ENCODE measurements around the gene STK32B.

STK32B gene

DNA sequence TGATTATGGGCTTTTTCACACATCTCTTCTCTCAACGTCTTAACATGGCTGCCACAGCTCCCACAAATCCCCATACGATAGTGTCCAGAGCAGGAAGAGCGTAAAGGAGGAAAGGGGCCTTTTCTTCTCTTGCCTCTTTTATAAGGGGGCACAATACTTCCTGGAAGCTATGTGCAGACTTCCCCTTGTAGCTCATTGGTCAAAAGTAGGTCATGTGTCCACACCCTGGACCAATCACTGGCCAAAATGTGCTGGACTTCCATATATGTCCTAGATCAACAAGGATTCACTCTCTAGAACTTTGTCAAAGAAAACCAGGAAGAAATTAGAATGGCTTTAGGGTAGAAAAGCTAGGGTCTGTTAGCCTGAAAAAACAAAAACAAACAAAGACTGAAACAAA lies 26.7 kb downstream of the STK32B start:
- FAIRE-seq = no peak

DNA sequence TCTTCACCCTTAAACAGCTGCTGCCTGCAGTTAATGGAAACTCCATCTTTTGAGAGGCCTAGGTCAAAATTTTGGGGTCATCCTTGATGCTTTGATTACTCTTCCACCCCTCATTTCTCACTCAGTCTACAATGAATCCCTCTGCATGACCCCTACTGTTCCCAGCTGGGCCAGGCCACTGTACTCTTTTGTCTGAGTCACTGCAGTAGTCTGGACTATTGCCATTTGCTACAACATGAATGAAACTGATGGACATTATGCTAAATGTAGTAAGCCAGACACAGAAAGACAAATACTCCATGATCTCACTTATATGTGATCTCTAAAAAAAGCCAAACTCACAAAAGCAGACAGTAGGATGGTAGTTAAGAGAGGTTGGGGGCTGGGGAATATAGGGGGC lies 28.3 kb downstream of the STK32B start:
- FAIRE-seq = no peak

DNA sequence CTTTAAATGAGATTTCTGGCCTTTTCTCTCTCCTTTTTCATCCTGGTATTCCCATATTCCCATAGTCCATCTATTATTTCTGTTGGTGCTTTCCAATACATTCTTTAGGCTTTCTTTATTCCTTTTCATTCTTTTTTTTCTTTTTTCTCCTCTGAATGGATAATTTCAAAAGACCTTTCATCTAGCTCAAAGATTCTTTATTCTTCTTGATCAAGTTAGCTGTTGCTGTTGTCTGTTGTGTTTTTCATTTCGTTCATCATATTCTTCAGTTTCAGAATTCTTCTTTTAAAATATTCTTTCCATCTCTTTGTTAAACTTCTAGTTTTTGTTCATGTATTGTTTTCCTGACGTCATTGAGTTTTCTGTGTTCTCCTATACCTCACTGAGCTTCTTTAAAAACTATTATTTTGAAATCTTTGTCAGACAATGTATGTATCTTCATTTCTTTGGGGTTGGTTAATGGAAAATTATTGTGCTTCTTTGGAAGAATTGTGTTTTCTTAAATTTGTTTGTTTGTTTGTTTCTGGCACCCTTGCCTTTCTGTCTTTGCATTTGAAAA lies 30.2 kb downstream of the STK32B start:
- no peak for FAIRE-seq

DNA sequence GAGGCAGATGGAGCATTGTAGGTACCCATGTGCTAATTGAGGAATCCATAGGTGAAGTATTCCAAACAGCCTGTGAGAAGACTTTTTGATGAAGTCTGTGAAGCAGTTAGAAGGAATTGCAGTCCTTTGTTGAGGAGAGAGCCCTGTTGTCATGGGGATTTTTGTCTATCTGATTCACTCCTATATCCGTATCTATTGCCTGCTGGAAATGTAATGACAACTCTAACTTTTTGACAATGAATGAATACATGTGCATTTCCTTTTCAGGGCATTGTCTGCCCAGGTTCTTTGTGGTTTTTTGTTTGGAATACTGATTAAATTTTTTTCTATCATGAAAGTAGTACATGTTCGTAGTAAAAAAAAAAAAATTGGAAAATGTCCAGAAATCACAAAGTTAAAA lies 31.1 kb downstream of the STK32B start:
- FAIRE-seq = no peak

DNA sequence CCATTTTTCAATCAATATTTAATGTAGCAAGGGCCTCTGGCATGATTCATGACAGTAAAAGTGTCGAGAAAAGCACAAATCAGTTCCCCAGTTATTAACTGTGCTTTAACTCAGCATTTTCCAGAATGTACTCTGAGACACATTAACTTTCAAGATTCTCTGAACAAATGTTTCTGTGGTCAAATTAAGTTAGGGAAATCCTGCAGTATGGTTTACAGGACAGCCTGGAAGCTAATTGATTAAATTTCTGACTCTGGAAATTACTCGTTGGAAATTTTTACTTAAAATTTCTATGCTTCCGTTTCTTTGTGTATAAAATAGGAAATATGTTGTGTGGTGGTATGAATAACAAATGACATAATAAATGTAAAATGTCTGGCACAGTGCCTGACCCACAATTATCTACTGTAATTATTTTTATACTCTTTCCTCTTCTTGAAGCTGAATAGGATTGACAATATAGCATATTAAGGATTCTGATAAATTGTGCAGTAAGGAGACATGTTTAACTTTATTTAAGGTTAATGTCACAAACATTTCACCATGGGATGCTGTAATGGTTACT lies 33.7 kb downstream of the STK32B start:
- no peak for FAIRE-seq

DNA sequence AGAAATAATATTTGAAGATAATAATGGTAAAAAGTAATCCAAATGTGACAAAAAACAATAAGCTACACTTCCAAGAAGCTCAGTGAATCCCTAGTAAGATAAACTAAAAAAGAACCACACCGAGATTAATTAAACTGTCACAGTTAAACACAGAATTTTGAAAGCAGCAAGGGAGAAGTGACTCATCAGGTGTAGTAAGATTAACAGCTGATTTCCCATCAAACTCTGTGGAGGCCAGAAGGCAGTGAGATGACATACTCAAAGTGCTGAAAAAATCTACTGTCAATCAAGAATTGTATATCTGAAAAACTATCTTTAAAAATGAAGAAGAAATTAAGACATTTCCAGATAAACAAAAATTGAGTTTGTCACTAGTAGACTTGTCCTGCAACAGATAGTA lies 35.3 kb downstream of the STK32B start:
- FAIRE-seq = no peak

DNA sequence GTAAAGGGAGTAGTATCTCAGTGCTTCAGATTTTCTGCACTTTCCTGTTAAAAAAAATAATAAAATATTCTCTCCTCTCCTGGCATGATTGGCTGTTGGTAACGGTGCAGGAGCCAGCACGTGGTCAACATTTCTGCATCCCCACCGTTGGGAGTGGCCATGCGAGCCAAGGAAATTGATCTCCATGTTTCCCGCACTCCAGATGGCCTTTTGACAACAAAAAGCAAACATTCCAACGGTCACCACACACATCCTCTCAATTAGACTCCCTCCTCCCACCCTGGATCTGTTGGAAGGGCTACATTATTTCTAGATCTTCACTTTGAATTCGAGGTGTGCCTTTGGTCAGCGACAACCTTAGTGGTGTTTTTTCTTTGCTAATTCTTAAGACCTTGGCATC lies 45.0 kb downstream of the STK32B start:
- no peak for FAIRE-seq

DNA sequence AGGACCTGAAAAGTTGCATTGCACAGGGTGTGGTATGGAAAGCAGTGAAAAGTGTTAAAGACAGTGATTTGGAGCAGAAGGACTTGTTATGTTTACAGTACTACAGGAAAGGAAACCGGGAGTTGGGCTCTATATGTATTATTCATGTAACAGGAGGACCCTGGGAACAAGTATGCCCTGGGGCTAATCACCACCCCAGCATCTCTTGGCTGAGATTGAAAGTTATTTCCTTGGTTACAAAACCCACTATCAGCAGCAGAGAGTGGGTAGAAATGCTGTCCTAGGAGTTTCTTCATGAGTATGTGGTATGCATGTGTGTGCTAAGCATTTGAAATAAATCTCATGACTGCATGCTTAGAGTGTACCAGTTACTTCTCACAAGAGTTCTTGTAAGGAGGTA lies 46.9 kb downstream of the STK32B start:
- FAIRE-seq = no peak

DNA sequence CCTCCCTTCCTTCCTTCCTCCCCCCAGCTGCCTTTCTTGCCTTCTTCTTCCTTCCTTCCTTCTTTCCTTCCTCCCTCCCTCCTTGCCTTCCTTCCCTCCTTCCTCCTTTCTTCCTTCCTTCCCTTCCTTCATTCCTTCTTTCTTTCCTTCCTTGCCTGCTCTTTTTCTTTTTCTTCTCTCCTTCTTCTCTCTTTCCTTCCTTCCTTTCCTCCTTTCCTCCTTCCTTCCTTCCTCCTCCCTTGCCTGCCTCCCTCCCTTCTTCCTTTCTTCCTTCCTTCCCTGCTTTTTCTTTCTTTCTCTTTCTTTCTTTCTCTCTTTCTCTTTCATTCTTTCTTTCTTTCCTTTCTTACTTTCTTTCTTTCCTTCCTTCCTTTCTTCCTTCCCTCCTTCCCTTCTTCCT lies 49.1 kb downstream of the STK32B start:
- FAIRE-seq = no peak

DNA sequence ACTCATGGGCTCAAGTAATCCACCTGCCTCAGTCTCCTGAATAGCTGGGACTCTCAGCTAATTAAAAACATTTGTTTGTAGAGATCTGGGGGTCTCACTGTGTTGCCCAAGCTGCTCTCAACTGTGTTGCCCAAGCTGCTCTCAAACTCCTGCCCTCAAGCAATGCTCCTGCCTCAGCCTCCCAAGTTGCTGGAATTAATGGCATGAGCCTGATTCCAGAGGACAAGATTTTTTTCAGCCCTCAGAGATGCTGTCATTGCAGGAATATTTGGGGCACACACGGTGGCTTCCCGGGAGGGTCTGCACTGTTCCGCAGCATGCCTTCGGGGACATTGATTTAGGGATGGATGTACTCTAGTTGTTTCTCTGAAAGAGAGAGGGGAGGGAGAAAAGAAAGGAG lies 49.7 kb downstream of the STK32B start:
- no peak for FAIRE-seq

DNA sequence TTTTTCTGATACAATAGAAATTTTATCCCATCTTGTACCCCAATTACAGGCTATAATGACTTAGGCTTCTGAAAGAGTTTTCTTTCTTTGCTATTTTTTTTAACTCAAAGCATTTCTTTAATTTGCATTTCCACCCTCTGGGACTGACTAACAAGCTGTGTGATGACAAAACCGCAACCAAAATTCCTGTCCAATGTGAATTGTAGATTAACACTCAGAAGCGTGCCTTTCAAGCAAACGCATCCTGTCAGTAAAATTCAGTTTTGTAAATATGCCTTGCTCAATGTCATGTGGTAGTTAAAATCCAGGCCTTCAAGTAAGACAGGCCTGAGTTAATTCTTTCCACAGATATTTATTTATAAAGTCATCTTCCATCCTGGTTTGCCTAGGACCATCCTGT lies 50.3 kb downstream of the STK32B start:
- no peak for FAIRE-seq

DNA sequence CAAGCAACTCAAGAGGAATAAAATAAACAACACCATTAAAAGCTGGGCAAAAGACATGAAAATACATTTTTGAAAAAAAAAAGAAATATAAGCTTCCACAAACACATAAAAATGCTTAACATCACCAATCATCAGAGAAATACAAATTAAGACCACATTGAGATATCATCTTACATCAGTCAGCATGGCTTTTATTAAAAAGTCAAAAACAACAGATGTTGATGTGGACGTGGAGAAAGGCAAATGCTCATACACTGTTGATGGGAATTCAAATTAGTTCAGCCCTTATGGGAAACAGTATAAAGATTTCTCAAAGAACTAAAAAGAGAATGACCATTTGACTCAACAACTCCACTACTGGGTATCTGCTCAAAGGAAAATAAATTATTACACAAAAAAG lies 59.6 kb downstream of the STK32B start:
- no peak for FAIRE-seq

DNA sequence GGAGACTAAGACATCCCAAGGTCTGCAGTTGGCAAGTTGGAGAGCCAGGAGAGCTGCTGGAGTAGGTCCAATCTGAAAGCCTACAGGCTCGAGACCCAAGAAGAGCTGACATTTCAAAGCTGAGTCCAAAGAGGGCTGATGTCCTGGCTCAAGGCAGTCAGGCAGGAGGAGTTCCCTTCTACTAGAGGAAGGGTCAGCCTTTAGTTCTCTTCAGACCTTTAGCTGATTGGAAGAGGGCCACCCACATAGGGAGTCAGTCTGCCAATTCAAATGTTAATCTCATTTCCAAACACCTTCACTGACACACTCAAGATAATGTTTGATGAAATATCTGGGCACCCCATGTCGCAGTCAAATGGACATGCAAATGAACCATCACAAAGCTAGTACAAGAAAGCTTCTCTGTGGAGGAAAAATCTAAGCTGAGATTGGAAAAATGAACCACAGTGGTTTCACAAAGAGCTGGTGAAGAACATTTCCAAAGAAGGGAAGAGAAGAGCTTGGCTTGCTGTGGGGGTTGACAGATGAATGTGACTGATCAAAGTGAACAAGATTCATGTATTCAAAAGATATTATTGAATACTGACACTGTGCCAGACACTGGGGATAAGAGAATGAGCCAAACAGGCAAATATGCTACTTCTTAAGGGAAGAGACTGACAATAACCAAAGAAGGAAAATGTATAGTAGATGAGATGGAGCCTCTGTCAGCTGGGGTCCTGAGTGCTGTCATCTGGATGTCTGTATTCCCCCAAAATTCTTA lies 61.2 kb downstream of the STK32B start:
- no peak for FAIRE-seq

DNA sequence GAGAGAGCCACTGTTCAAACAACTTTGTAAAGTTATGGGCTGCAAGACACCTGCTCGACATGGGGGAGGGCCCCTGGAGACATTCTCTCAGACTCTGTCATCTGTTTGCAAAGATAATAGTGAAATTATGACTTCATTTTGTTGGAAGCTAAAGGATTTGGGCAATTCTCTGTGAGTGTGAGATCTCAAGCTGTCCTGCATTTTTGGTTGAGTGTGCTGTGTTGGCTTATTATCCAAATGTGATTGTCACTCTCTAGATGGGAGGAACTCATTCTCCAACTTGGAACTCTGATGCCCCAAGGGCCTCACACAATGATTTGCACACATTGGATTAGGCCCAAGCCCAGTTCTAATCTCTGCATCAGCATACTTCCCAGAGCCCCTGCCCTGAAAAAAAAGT lies 63.7 kb downstream of the STK32B start:
- FAIRE-seq = no peak

DNA sequence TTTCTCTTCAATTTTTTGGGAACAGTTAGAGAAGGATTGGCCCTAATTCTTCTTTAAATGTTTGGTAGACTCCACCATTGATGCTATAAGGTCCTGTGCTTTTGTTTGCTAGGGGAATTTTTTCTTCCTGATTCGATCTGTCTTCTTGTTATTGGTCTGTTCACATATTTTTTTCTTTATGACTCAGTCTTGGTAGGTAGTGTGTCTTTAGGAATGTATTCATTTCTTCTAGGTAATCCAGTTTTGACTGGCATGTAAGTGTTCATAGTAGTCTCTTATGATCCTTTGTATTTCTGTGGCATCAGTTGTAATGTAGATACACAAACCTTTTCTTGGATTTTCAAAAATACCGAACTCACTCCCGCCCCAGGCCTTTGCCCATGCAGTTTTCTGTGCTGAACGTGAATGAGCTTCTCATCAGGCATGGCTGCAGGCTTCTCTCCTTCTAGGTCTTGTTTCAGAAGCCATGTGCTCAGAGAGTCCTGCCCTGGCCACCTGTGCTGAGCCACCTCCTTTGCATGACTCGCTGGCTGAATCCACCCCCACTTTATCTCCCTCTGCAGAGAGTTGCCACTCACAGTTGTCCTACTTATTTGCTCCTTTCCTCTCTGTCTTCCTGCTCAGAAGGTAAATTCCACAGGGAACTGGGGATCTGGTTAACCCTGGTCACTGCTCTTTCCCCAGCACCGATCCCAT lies 67.0 kb downstream of the STK32B start:
- FAIRE-seq = no peak

DNA sequence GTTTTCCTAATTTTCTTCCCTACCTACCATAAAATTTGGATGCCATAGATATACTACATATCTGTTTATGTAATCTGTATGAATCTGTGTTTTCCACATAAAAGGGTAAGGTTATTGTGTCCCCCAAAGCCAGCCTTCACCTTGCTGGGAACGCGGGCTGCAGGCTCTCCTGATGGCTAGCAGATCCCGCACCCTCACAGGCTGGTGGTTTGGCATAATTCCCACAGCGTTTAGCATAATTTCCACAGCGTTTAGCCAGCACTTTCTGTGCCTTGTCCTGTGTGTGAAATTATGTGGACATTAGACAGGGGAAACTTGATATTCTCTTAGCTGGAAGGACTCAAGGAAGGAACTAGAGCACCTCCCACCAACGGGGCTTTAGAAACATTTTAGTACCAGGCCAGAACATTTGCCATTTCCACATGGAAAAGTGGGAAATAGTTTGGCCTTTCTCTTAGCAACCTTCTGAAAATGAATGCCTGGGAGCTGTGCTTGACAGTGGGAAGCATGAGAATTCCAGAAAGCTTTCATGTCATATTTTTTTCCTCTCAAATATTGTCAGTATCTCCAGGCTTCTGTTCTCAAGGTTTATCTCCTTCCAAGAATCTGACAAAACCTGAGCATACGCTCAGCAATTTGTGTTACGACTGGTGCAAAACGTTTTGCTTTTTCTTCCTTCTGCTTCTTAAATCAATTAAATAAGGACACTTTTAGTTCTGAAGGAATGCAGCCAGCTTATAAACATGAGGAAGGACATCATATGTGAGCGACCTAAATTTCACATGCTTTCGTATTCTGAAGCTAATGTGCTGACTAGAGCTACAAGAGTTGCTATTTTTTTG lies 67.9 kb downstream of the STK32B start:
- FAIRE-seq = no peak

DNA sequence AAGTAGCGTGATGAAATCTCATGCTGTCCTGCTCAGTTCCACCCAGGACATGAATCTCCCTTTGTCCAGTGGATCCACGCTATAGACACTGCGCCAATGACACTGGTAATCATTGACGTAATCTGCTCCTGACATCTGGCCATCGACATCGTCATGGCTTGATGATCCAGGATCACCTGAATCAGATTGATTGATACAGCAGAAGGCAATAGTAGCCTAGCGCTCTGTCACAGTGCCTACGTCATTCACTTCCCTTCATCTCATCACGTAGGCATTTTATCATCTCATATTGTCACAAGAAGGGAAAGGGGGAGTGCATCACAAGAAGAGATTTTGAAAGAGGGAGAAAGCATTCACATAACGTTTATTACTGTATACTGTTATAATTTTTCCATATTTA lies 68.8 kb downstream of the STK32B start:
- no peak for FAIRE-seq

DNA sequence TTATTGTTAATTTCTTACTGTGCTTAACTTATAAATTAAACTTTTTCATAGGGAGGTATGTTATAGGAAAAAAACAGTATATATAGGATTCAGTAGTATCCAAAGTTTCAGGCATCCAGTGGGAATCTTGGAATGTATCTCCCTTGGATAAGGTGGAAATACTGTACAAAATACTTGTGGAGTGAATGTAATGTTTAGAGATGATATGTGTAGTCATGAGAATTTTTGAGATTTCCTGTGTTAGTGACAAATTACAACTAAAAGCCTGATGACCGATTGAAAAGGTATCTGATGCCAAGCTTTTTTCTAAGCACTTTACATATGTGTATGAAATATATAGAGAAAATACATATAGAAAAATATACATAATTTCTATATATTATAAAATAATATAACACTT lies 69.2 kb downstream of the STK32B start:
- peak; percentile 19 for FAIRE-seq

DNA sequence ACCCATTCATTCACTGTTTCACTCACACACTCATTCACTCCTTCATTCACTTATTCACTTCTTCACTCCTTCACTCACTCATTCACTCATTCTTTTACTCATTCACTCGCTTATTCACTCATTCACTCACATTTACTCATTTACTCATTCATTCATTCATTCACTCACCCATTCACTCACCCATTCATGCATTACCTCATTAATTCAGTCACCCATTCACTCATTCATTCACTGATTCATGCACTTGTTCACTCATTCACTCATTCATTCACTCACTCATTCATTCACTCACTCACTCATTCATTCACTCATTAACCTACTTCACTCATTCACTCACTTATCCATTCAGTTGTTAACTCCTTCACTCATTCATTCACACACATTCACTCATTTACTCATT lies 70.8 kb downstream of the STK32B start:
- no peak for FAIRE-seq

DNA sequence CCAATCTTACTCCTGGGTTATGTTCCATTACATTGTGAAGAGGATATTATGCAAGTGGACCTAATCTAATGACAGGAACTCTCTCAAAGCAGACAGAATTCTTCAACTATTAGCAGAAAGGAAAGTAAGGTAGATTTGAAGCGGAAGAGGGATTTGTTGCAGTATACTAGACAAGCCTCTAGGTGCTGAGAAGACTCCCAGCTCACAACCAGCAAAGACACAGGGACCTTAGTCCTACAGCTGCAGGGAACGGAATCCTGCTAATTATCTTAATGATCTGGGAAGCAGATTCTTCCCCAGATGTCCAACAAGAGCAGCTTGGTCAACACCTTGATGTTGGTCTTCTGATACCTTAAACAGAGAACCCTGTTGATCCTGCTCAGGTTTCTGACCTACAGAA lies 73.6 kb downstream of the STK32B start:
- no peak for FAIRE-seq

DNA sequence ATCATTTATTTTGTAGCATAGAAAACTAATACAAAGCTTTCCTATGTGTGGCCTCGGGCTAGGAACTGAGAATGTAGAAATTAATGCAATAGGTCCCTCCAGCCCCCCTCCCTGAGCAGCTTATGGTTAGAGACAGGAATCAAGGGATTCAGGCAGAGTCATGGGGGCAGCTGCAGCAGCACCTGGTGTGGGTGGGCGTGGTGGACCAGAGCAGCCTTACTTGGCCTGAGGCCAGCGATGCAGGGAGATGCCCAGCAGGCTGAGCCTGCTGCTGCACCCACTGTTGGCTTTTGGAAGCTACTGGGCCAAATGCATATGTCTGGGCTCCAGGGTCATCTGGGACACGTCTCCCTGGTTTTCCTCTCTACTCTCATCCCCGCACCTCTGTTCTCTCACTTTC lies 74.0 kb downstream of the STK32B start:
- FAIRE-seq = no peak

DNA sequence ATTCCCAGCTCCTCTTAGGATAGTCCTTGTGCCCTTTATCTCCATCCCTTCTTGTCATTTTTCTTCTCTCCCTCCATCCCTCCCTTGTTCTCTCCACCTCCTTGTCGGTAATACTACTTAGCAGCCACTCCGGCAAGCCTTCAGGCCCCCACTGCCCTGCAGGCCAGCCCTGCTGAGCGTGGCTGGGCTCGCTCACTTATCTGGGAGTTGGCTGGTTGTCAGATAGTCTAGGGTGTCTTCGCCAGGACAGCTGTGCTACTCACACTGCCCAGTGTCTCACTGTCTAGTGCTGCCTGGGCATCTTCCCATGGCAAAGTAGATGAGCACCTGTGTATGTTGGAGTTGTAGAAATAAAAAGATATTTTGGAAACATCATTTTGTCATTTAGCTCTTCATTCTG lies 75.0 kb downstream of the STK32B start:
- no peak for FAIRE-seq

DNA sequence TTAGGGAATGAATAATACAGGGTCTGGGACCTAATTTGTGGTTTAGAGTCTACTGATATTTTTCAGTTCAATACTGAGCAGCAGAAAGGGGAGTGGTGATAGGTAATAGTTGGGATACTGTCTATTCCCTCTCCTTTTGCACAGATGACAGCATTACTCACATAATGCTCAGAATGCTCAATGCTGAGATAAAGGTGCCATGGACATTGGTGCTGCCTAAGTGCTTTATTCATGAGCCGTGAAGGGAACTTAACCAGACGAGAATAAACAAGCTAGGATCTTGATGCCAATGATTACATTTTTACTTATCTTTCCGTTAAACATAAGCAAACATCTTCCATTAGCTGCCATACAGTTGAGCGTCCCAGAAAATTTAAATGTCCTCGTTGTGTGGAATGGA lies 75.6 kb downstream of the STK32B start:
- no peak for FAIRE-seq
